Liver (tissue), 9 donors: ENCODE data around the gene REXO5. TPM values are rescaled to one million over a fixed set of nuclear protein-coding genes. Genes with fewer than 3 reads are reported as not detected.

ENCODE experiments used
- DNase-seq: peaks from one replicate; pipeline ENCODE4 v3.0.0-alpha.2; 2017; ENCODE audit warnings: low spot score
- H3K27ac ChIP-seq, 2 donors: one replicate each; pipeline ENCODE4 v1.7.0; 2013; ENCODE audit warnings: inconsistent platforms in 2 of 2, low read length in 2 of 2, control low read depth in 1 of 2, low read depth in 1 of 2, mild to moderate bottlenecking in 1 of 2
- H3K27me3 ChIP-seq, 4 donors: one replicate each; pipeline versions ENCODE4 v1.6.1 to v1.7.0; 2013; ENCODE audit warnings: low read length in 3 of 4, inconsistent platforms in 1 of 4, mild to moderate bottlenecking in 1 of 4, moderate library complexity in 1 of 4; ENCODE audit not compliant: control insufficient read depth in 4 of 4, insufficient read depth in 4 of 4
- H3K36me3 ChIP-seq, 4 donors: one replicate each; pipeline versions ENCODE4 v1.6.1 to v1.7.0; 2013; ENCODE audit warnings: low read length in 3 of 4, mild to moderate bottlenecking in 3 of 4, low read depth in 1 of 4, moderate library complexity in 1 of 4; ENCODE audit not compliant: control insufficient read depth in 4 of 4, insufficient read depth in 3 of 4
- H3K4me1 ChIP-seq, 4 donors: one replicate each; pipeline versions ENCODE4 v1.6.1 to v1.7.0; 2013; ENCODE audit warnings: low read length in 3 of 4, mild to moderate bottlenecking in 3 of 4, moderate library complexity in 1 of 4; ENCODE audit not compliant: control insufficient read depth in 4 of 4, insufficient read depth in 4 of 4
- H3K4me3 ChIP-seq, 3 donors: one replicate each; pipeline versions ENCODE4 v1.6.1 to v1.7.0; 2013; ENCODE audit warnings: low read length in 3 of 3, control low read depth in 1 of 3, low read depth in 1 of 3, mild to moderate bottlenecking in 1 of 3
- H3K9ac ChIP-seq, 2 donors: one replicate each; pipeline ENCODE4 v1.7.0; 2013; ENCODE audit warnings: low read length in 2 of 2, mild to moderate bottlenecking in 2 of 2, moderate library complexity in 2 of 2, control low read depth in 1 of 2, low read depth in 1 of 2
- H3K9me3 ChIP-seq, 4 donors: one replicate each; pipeline versions ENCODE4 v1.6.1 to v1.7.0; 2013; ENCODE audit warnings: low read length in 3 of 4; ENCODE audit not compliant: control insufficient read depth in 4 of 4
- EGR1 ChIP-seq, 2 donors: IDR thresholded peaks; 2 replicates each; pipeline ENCODE4 v1.6.1; 2016 to 2018; ENCODE audit warnings: antibody characterized with exemption in 2 of 2, low read depth in 2 of 2
- FOXA1 ChIP-seq: IDR thresholded peaks from 2 replicates; pipeline ENCODE4 v1.6.1; 2016; ENCODE audit warnings: antibody characterized with exemption
- FOXA2 ChIP-seq: IDR thresholded peaks from 2 replicates; pipeline ENCODE4 v1.6.1; 2016; ENCODE audit warnings: antibody characterized with exemption
- GABPA ChIP-seq, 2 donors: IDR thresholded peaks in 1 of 2; conservative IDR thresholded peaks in 1 of 2; 2 replicates each; pipeline ENCODE4 v1.6.1; 2016; ENCODE audit warnings: antibody characterized with exemption in 2 of 2, mild to moderate bottlenecking in 1 of 2, moderate library complexity in 1 of 2
- HNF4A ChIP-seq, 2 donors: conservative IDR thresholded peaks; 2 replicates each; pipeline ENCODE4 v1.6.1; 2016; ENCODE audit warnings: antibody characterized with exemption in 2 of 2, mild to moderate bottlenecking in 2 of 2
- HNF4G ChIP-seq: IDR thresholded peaks from 2 replicates; pipeline ENCODE4 v1.6.1; 2016; ENCODE audit warnings: antibody characterized with exemption
- JUND ChIP-seq, 2 donors: IDR thresholded peaks; 2 replicates each; pipeline ENCODE4 v1.6.1; 2016; ENCODE audit warnings: antibody characterized with exemption in 2 of 2
- NR2F2 ChIP-seq: IDR thresholded peaks from 2 replicates; pipeline ENCODE4 v1.6.1; 2016; ENCODE audit warnings: antibody characterized with exemption
- RAD21 ChIP-seq, 2 donors: IDR thresholded peaks; 2 replicates each; pipeline ENCODE4 v1.6.1; 2016; ENCODE audit warnings: antibody characterized with exemption in 2 of 2, mild to moderate bottlenecking in 2 of 2
- RXRA ChIP-seq, 2 donors: IDR thresholded peaks; 2 replicates each; pipeline ENCODE4 v1.6.1; 2017 to 2018; ENCODE audit warnings: antibody characterized with exemption in 2 of 2, mild to moderate bottlenecking in 1 of 2
- SP1 ChIP-seq: IDR thresholded peaks from 2 replicates; pipeline ENCODE4 v1.6.1; 2018; ENCODE audit warnings: antibody characterized with exemption, mild to moderate bottlenecking
- TAF1 ChIP-seq: conservative IDR thresholded peaks from 2 replicates; pipeline ENCODE4 v1.6.1; 2016; ENCODE audit warnings: antibody characterized with exemption, mild to moderate bottlenecking
- YY1 ChIP-seq: IDR thresholded peaks from 2 replicates; pipeline ENCODE4 v1.6.1; 2016; ENCODE audit warnings: antibody characterized with exemption, mild to moderate bottlenecking
- WGBS: extraction: QIAGEN DNeasy Blood & Tissue Kit; methylation state at CpG from one replicate; pipeline ENCODE4 v1.1.7; 2013; 5-methylcytosine and 5-hydroxymethylcytosine counted together
- polyA plus RNA-seq, 2 donors: library from polyadenylated mRNA; stranded (reverse) in 1 of 2; unstranded in 1 of 2; fragments of 200-250 nt in 1 of 2; fragments of >200 nt in 1 of 2; fragmentation: Nextera tagmentation in 1 of 2; extraction: Ambion mirVana in 1 of 2; gene quantifications; one replicate each; pipeline versions ENCODE4 v1.2.1 to v1.2.3, GENCODE V29; 2013 to 2015
- total RNA-seq, 2 donors: library from RNA; depleted of rRNA; stranded (reverse); fragments of >200 nt; gene quantifications; one replicate each; pipeline ENCODE4 v1.2.3, GENCODE V29; 2014
- TF ChIP-seq, protein P1 (sequence below): IDR thresholded peaks from 2 replicates; pipeline ENCODE4 v1.6.1; 2016; ENCODE audit warnings: antibody characterized with exemption, mild to moderate bottlenecking
- TF ChIP-seq, protein P2 (sequence below): IDR thresholded peaks from 2 replicates; pipeline ENCODE4 v1.6.1; 2016; ENCODE audit warnings: antibody characterized with exemption
- TF ChIP-seq, protein P3 (sequence below): IDR thresholded peaks from 2 replicates; pipeline ENCODE4 v1.6.1; 2016; ENCODE audit warnings: antibody characterized with exemption
- TF ChIP-seq, protein P4 (sequence below): IDR thresholded peaks from 2 replicates; pipeline ENCODE4 v1.6.1; 2016; ENCODE audit warnings: antibody characterized with exemption
- TF ChIP-seq, protein P5 (sequence below): fragments of 150-350 bp; IDR thresholded peaks from 2 replicates; pipeline ENCODE4 v1.5.1; 2017; ENCODE audit warnings: improper control_type of control experiment, low read depth, low read length; ENCODE audit not compliant: missing input control
- donor health status: healthy.
- donor health status: healthy.
- donor health status: healthy.
- donor health status: healthy.
- donor health status: healthy.

REXO5 gene
- total and polyA plus RNA-seq, 4 donors, result 0.83 to 10.6 (median 1.8) TPM

DNA sequence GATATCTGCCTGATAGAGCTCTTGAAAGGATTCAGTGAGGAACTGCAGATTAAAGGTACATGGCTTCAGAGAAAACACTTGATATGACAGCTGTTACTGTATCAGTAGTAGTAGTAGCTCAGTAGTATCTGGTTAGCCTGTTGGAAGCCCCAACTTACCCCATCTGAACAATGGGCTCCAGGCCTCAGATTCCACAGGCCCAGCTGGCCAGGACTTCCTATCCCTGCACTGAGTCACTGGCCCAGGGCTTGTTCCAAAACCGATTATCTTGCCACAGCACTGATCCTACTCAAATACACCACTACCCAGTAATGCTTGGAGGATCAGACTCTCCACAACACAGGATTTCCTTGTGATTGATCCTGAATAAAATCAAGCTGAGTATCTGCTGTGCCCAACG, 61.3 kb downstream of the REXO5 start:
- H3K27ac ChIP-seq, result no peak overlapping the region
- WGBS, result 89% methylated on average over 2 of the region's 2 CpGs

More for the DNA sequence above, 61.3 kb downstream of the REXO5 start:
- Histone ChIP-seq H3K4me1 (peaks cover 8 to 65% (median 49%) of the 10 kb centered on the region in 4 donors), H3K9ac (no peak overlapping the region), H3K36me3 (no peaks in the 10 kb centered on the region), H3K27me3 (no peaks in the 10 kb centered on the region), H3K4me3 (no peak overlapping the region), H3K9me3 (no peaks in the 10 kb centered on the region)
- TF ChIP-seq, protein P1, sequence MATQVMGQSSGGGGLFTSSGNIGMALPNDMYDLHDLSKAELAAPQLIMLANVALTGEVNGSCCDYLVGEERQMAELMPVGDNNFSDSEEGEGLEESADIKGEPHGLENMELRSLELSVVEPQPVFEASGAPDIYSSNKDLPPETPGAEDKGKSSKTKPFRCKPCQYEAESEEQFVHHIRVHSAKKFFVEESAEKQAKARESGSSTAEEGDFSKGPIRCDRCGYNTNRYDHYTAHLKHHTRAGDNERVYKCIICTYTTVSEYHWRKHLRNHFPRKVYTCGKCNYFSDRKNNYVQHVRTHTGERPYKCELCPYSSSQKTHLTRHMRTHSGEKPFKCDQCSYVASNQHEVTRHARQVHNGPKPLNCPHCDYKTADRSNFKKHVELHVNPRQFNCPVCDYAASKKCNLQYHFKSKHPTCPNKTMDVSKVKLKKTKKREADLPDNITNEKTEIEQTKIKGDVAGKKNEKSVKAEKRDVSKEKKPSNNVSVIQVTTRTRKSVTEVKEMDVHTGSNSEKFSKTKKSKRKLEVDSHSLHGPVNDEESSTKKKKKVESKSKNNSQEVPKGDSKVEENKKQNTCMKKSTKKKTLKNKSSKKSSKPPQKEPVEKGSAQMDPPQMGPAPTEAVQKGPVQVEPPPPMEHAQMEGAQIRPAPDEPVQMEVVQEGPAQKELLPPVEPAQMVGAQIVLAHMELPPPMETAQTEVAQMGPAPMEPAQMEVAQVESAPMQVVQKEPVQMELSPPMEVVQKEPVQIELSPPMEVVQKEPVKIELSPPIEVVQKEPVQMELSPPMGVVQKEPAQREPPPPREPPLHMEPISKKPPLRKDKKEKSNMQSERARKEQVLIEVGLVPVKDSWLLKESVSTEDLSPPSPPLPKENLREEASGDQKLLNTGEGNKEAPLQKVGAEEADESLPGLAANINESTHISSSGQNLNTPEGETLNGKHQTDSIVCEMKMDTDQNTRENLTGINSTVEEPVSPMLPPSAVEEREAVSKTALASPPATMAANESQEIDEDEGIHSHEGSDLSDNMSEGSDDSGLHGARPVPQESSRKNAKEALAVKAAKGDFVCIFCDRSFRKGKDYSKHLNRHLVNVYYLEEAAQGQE, result no peak
- TF ChIP-seq, protein P2, sequence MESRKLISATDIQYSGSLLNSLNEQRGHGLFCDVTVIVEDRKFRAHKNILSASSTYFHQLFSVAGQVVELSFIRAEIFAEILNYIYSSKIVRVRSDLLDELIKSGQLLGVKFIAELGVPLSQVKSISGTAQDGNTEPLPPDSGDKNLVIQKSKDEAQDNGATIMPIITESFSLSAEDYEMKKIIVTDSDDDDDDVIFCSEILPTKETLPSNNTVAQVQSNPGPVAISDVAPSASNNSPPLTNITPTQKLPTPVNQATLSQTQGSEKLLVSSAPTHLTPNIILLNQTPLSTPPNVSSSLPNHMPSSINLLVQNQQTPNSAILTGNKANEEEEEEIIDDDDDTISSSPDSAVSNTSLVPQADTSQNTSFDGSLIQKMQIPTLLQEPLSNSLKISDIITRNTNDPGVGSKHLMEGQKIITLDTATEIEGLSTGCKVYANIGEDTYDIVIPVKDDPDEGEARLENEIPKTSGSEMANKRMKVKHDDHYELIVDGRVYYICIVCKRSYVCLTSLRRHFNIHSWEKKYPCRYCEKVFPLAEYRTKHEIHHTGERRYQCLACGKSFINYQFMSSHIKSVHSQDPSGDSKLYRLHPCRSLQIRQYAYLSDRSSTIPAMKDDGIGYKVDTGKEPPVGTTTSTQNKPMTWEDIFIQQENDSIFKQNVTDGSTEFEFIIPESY, result no peak
- TF ChIP-seq NR2F2 (no peak), SP1 (no peak), FOXA2 (no peak), RXRA (IDR thresholded peaks at IDR 0.05) (no peak), JUND (IDR thresholded peaks at IDR 0.05) (no peak), FOXA1 (no peak), GABPA (IDR thresholded peaks at IDR 0.05 in 1 of 2, conservative IDR thresholded peaks at IDR 0.05 in 1 of 2) (no peak), TAF1 (no peak), HNF4G (no peak), EGR1 (IDR thresholded peaks at IDR 0.05; ENCODE audit: low read depth in 2 of 2) (no peak), YY1 (no peak), RAD21 (IDR thresholded peaks at IDR 0.05) (no peak), HNF4A (conservative IDR thresholded peaks at IDR 0.05) (no peak)
- TF ChIP-seq, protein P3, sequence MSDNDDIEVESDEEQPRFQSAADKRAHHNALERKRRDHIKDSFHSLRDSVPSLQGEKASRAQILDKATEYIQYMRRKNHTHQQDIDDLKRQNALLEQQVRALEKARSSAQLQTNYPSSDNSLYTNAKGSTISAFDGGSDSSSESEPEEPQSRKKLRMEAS, result no peak
- TF ChIP-seq, protein P4, sequence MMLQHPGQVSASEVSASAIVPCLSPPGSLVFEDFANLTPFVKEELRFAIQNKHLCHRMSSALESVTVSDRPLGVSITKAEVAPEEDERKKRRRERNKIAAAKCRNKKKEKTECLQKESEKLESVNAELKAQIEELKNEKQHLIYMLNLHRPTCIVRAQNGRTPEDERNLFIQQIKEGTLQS, result no peak
- TF ChIP-seq, protein P5, sequence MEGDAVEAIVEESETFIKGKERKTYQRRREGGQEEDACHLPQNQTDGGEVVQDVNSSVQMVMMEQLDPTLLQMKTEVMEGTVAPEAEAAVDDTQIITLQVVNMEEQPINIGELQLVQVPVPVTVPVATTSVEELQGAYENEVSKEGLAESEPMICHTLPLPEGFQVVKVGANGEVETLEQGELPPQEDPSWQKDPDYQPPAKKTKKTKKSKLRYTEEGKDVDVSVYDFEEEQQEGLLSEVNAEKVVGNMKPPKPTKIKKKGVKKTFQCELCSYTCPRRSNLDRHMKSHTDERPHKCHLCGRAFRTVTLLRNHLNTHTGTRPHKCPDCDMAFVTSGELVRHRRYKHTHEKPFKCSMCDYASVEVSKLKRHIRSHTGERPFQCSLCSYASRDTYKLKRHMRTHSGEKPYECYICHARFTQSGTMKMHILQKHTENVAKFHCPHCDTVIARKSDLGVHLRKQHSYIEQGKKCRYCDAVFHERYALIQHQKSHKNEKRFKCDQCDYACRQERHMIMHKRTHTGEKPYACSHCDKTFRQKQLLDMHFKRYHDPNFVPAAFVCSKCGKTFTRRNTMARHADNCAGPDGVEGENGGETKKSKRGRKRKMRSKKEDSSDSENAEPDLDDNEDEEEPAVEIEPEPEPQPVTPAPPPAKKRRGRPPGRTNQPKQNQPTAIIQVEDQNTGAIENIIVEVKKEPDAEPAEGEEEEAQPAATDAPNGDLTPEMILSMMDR, result no peak
- no peak for DNase-seq
